H9 (cell line): Measurements from ENCODE around the gene RNF113A. TPM values are rescaled to one million over a fixed set of nuclear protein-coding genes. Genes with fewer than 3 reads are reported as not detected.
A peak's percentile ranks its signal among the peaks of the same experiment; 100 is the strongest.

Experiments
- DNase-seq: peaks from one replicate; pipeline ENCODE4 v3.0.0-alpha.2; 2017
- H2AFZ ChIP-seq: one replicate; pipeline ENCODE4 v1.6.1; 2013; ENCODE audit warnings: mild to moderate bottlenecking, low read length, control low read depth, moderate library complexity
- H2AK5ac ChIP-seq: 2 replicates; pipeline ENCODE4 v1.6.1; 2013; ENCODE audit warnings: low read length, control low read depth, mixed read lengths; ENCODE audit not compliant: insufficient read length
- H2BK120ac ChIP-seq: one replicate; pipeline ENCODE4 v1.6.1; 2013; ENCODE audit warnings: low read depth, mild to moderate bottlenecking, low read length, control low read depth, inconsistent platforms; ENCODE audit not compliant: poor library complexity, severe bottlenecking
- H2BK12ac ChIP-seq: 2 replicates; pipeline ENCODE4 v1.6.1; 2013; ENCODE audit warnings: low read length, control low read depth, mixed read lengths, low read depth; ENCODE audit not compliant: insufficient read length
- H2BK15ac ChIP-seq: 2 replicates; pipeline ENCODE4 v1.6.1; 2013; ENCODE audit warnings: low read depth, low read length, control low read depth
- H2BK20ac ChIP-seq: one replicate; pipeline ENCODE4 v1.6.1; 2013; ENCODE audit warnings: low read depth, mild to moderate bottlenecking, low read length, control low read depth, inconsistent platforms; ENCODE audit not compliant: poor library complexity, severe bottlenecking
- H2BK5ac ChIP-seq: 2 replicates; pipeline ENCODE4 v1.6.1; 2013; ENCODE audit warnings: low read length, control low read depth, mixed read lengths; ENCODE audit not compliant: insufficient read length
- H3K14ac ChIP-seq: 2 replicates; pipeline ENCODE4 v1.6.1; 2013; ENCODE audit warnings: low read length, control low read depth; ENCODE audit not compliant: insufficient read depth
- H3K18ac ChIP-seq: 2 replicates; pipeline ENCODE4 v1.6.1; 2013; ENCODE audit warnings: low read depth, mild to moderate bottlenecking, mixed read lengths, low read length, control low read depth; ENCODE audit not compliant: insufficient read length
- H3K23ac ChIP-seq: 2 replicates; pipeline ENCODE4 v1.6.1; 2013; ENCODE audit warnings: low read length, control low read depth, mixed read lengths, low read depth; ENCODE audit not compliant: insufficient read length
- H3K23me2 ChIP-seq: 2 replicates; pipeline ENCODE4 v1.6.1; 2013; ENCODE audit warnings: low read depth, mild to moderate bottlenecking, mixed read lengths, low read length, control low read depth; ENCODE audit not compliant: insufficient read length, poor library complexity, severe bottlenecking
- H3K27ac ChIP-seq: 2 replicates; pipeline ENCODE4 v1.5.1; 2013; ENCODE audit warnings: low read length, control low read depth, mixed read lengths, low read depth; ENCODE audit not compliant: insufficient read length
- H3K27me3 ChIP-seq: 2 replicates; pipeline ENCODE4 v1.6.1; 2013; ENCODE audit warnings: low read length, control low read depth, inconsistent platforms; ENCODE audit not compliant: insufficient read depth
- H3K4ac ChIP-seq: 2 replicates; pipeline ENCODE4 v1.6.1; 2013; ENCODE audit warnings: low read depth, mild to moderate bottlenecking, control low read depth, inconsistent platforms, low read length, moderate library complexity
- H3K4me1 ChIP-seq: 2 replicates; pipeline ENCODE4 v1.6.1; 2013; ENCODE audit warnings: low read length, control low read depth, inconsistent platforms; ENCODE audit not compliant: insufficient read depth
- H3K4me2 ChIP-seq: 2 replicates; pipeline ENCODE4 v1.6.1; 2013; ENCODE audit warnings: low read length, control low read depth, mixed read lengths; ENCODE audit not compliant: insufficient read length, insufficient read depth
- H3K56ac ChIP-seq: 2 replicates; pipeline ENCODE4 v1.6.1; 2013; ENCODE audit warnings: low read depth, mild to moderate bottlenecking, mixed read lengths, low read length, control low read depth; ENCODE audit not compliant: insufficient read length
- H3K79me1 ChIP-seq: 2 replicates; pipeline ENCODE4 v1.6.1; 2013; ENCODE audit warnings: low read depth, mild to moderate bottlenecking, moderate library complexity, low read length, control low read depth, inconsistent platforms; ENCODE audit not compliant: insufficient read depth, poor library complexity, severe bottlenecking
- H3K79me2 ChIP-seq: 2 replicates; pipeline ENCODE4 v1.6.1; 2013; ENCODE audit warnings: low read length, control low read depth, inconsistent platforms; ENCODE audit not compliant: insufficient read depth
- H3K9ac ChIP-seq: 2 replicates; pipeline ENCODE4 v1.6.1; 2013; ENCODE audit warnings: low read length, control low read depth, mixed read lengths; ENCODE audit not compliant: insufficient read length; ENCODE audit errors: extremely low read depth
- H3K9me3 ChIP-seq: one replicate; pipeline ENCODE4 v1.6.1; 2013; ENCODE audit warnings: low read depth, low read length, inconsistent platforms; ENCODE audit not compliant: control insufficient read depth
- H3T11ph ChIP-seq: one replicate; pipeline ENCODE4 v1.6.1; 2013; ENCODE audit warnings: mild to moderate bottlenecking, low read length, control low read depth, inconsistent platforms
- H4K20me1 ChIP-seq: one replicate; pipeline ENCODE4 v1.6.1; 2013; ENCODE audit not compliant: control insufficient read depth, insufficient read length, insufficient read depth
- H4K5ac ChIP-seq: 2 replicates; pipeline ENCODE4 v1.6.1; 2013; ENCODE audit warnings: low read depth, mild to moderate bottlenecking, mixed read lengths, low read length, control low read depth; ENCODE audit not compliant: insufficient read length
- H4K8ac ChIP-seq: replicated peaks from 2 replicates; pipeline ENCODE4 v1.6.1; 2013; ENCODE audit warnings: low read length, control low read depth, mixed read lengths, low read depth; ENCODE audit not compliant: insufficient read length
- H4K91ac ChIP-seq: 2 replicates; pipeline ENCODE4 v1.6.1; 2013; ENCODE audit warnings: low read depth, mild to moderate bottlenecking, moderate library complexity, mixed read lengths, low read length, control low read depth; ENCODE audit not compliant: insufficient read length
- H3K27ac Mint-ChIP-seq, 3 experiments: 2 replicates in 2 of 3; 3 replicates in 1 of 3; pipeline ENCODE4 v1.8.0; 2020 to 2021; ENCODE audit warnings: mixed read lengths in 3 of 3, mild to moderate bottlenecking in 1 of 3, moderate library complexity in 1 of 3
- H3K27me3 Mint-ChIP-seq: 2 replicates; pipeline ENCODE4 v1.8.0; 2021; ENCODE audit warnings: low read depth, mild to moderate bottlenecking, moderate library complexity, mixed read lengths
- H3K36me3 Mint-ChIP-seq, 3 experiments: 2 replicates in 2 of 3; 3 replicates in 1 of 3; pipeline ENCODE4 v1.8.0; 2020 to 2021; ENCODE audit warnings: low read depth in 3 of 3, mixed read lengths in 3 of 3; ENCODE audit not compliant: insufficient read depth in 1 of 3
- H3K4me1 Mint-ChIP-seq, 2 experiments: 2 replicates each; pipeline ENCODE4 v1.8.0; 2020; ENCODE audit warnings: mixed read lengths in 2 of 2
- H3K4me3 Mint-ChIP-seq, 2 experiments: 2 replicates in 1 of 2; 3 replicates in 1 of 2; pipeline ENCODE4 v1.8.0; 2020 to 2021; ENCODE audit warnings: mild to moderate bottlenecking in 2 of 2, mixed read lengths in 2 of 2, moderate library complexity in 1 of 2
- H3K9me3 Mint-ChIP-seq, 2 experiments: 2 replicates in 1 of 2; 3 replicates in 1 of 2; pipeline ENCODE4 v1.8.0; 2020; ENCODE audit warnings: mild to moderate bottlenecking in 2 of 2, mixed read lengths in 2 of 2, moderate library complexity in 1 of 2
- CTCF ChIP-seq: fragments of 200-600 bp; sonication (generic); conservative IDR thresholded peaks from 3 replicates; pipeline ENCODE4 v1.8.0; 2021; ENCODE audit warnings: antibody characterized with exemption, mild to moderate bottlenecking
- WGBS: extraction: QIAGEN DNeasy Blood & Tissue Kit; methylation state at CpG from one replicate; pipeline ENCODE4 v1.1.7; 2013; ENCODE audit warnings: missing lambda C conversion rate, low lambda C conversion rate, mixed read lengths; ENCODE audit not compliant: insufficient read length; ENCODE audit errors: extremely low coverage; 5-methylcytosine and 5-hydroxymethylcytosine counted together
- total RNA-seq: library from RNA; stranded (reverse); gene quantifications from 2 replicates; pipeline ENCODE4 v1.2.1, GENCODE V29; 2021

Gene RNF113A
- total RNA-seq, 1 experiment from 2014 or later = 13.7 TPM

GRCh38 chrX:119853444-119853843 is 18.1 kb downstream of the RNF113A start:
- Histone ChIP-seq H3K18ac (no peak overlapping the region), H2AFZ (peak overlapping the region; percentile 16), H3K23ac (no peak overlapping the region), H2BK5ac (no peak overlapping the region), H3K79me2 (peaks cover 4% of the 10 kb centered on the region; the same call in 1 of the 2 replicates), H3K4me1 (no peaks in the 10 kb centered on the region), H3K56ac (no peak overlapping the region), H4K5ac (no peak overlapping the region), H2BK12ac (no peak overlapping the region), H3K14ac (no peak overlapping the region), H3K23me2 (peaks cover 4% of the 10 kb centered on the region), H4K91ac (no peak overlapping the region), H4K20me1 (no peaks in the 10 kb centered on the region), H2AK5ac (no peak overlapping the region), H4K8ac (no peak overlapping the region), H3T11ph (no peak overlapping the region), H3K9me3 (peaks cover 15% of the 10 kb centered on the region), H3K9ac (peak overlapping the region; percentile 66), H3K4ac (no peak overlapping the region), H3K79me1 (no peaks in the 10 kb centered on the region), H2BK15ac (no peak overlapping the region), H2BK120ac (no peak overlapping the region), H3K27me3 (no peaks in the 10 kb centered on the region), H2BK20ac (no peak overlapping the region), H3K27ac (no peak overlapping the region), H3K4me2 (peak overlapping the region; percentile 58)
- peak overlapping the region in 2 of 3 experiments; percentile 96 to 99; a peak in 3 of 7 replicates for H3K27ac Mint-ChIP-seq
- WGBS = no CpG with 5 or more reads among the region's 10 CpGs
- DNase-seq = no peak
- no peak for TF ChIP-seq CTCF
- H3K9me3 Mint-ChIP-seq = peaks cover 65 to 81% of the 10 kb centered on the region in 2 experiments
- H3K4me3 Mint-ChIP-seq = peak overlapping the region; percentile 90 to 94
- peaks cover 3% of the 10 kb centered on the region; the same call in 1 of the 2 replicates for H3K27me3 Mint-ChIP-seq
- peaks cover 3 to 4% of the 10 kb centered on the region in 2 experiments; a peak in 2 of 4 replicates for H3K4me1 Mint-ChIP-seq
- peaks cover 12 to 39% (median 34%) of the 10 kb centered on the region in 3 experiments for H3K36me3 Mint-ChIP-seq
